GM12878 (cell line): Measurements from ENCODE around the gene EEFSEC. TPM values are rescaled to one million over a fixed set of nuclear protein-coding genes. Genes with fewer than 3 reads are reported as not detected.

Experiments used
- ATAC-seq: fragments of 200-7000 bp; cut with Tn5 transposase; 3 replicates; pipeline ENCODE4 v1.9.1; 2020; ENCODE audit warnings: mild to moderate bottlenecking, moderate library complexity
- BruUV-seq: library from RNA; stranded (reverse); fragments of 400-500 nt; replicated peaks from 2 replicates; lab custom pipeline; 2021; lab: Mats Ljungman, UMichigan
- CTCF ChIA-PET: fragments of 300-600 bp; sonication (Branson Sonifier 250); formaldehyde crosslinking; extraction: SDS; loops from one replicate; lab custom pipeline; 2021; ENCODE audit warnings: inconsistent platforms; lab: Yijun Ruan, JAX
- POLR2A ChIA-PET: fragments of 350-600 bp; formaldehyde crosslinking; extraction: SDS; loops from one replicate; lab custom pipeline; 2021; ENCODE audit warnings: inconsistent platforms; lab: Charles Lee
- RAD21 ChIA-PET: fragments of 300-600 bp; sonication (Branson Sonifier 250); formaldehyde crosslinking; loops from one replicate; lab custom pipeline; 2023; ENCODE audit warnings: antibody characterized with exemption; ENCODE audit not compliant: unreplicated experiment; lab: Charles Lee
- SMC1A ChIA-PET: fragments of 300-600 bp; sonication (Branson Sonifier 250); formaldehyde crosslinking; loops from one replicate; lab custom pipeline; 2023; ENCODE audit not compliant: unreplicated experiment, uncharacterized antibody; lab: Charles Lee
- DNase-seq: peaks from one replicate; pipeline ENCODE4 v3.0.0-alpha.2; 2011; ENCODE audit warnings: low read depth, low spot score
- FAIRE-seq: peaks from 3 replicates; lab custom pipeline; 2011; peaks lifted over from hg19 to GRCh38; lab: Jason Lieb, UNC
- H2AFZ ChIP-seq: 2 replicates; pipeline ENCODE4 v1.6.0; 2011; ENCODE audit warnings: low read depth, low read length, control low read depth; ENCODE audit not compliant: control insufficient read depth
- H3K27ac ChIP-seq: 2 replicates; pipeline ENCODE4 v1.5.1; 2011; ENCODE audit warnings: control low read depth; ENCODE audit not compliant: control insufficient read depth, insufficient read depth
- H3K27me3 ChIP-seq, 2 experiments: replicated peaks in 1 of 2; 2 replicates each; pipeline versions ENCODE4 v1.6.0 to v1.6.1; 2011; ENCODE audit warnings: low read length in 1 of 2; ENCODE audit not compliant: control insufficient read depth in 2 of 2, insufficient read depth in 2 of 2
- H3K36me3 ChIP-seq, 2 experiments: 2 replicates each; pipeline ENCODE4 v1.5.1; 2011; ENCODE audit warnings: low read length in 1 of 2; ENCODE audit not compliant: control insufficient read depth in 2 of 2, insufficient read depth in 2 of 2
- H3K4me1 ChIP-seq: 2 replicates; pipeline ENCODE4 v1.6.1; 2011; ENCODE audit warnings: mild to moderate bottlenecking, low read length, moderate library complexity, mixed read lengths; ENCODE audit not compliant: control insufficient read depth, insufficient read depth
- H3K4me2 ChIP-seq: 2 replicates; pipeline ENCODE4 v1.6.0; 2011; ENCODE audit warnings: control low read depth; ENCODE audit not compliant: control insufficient read depth, insufficient read depth
- H3K4me3 ChIP-seq: fragments of 200-600 bp; sonication (generic); 2 replicates; pipeline ENCODE4 v1.5.1; 2016
- H3K79me2 ChIP-seq: 2 replicates; pipeline ENCODE4 v1.6.0; 2011; ENCODE audit warnings: low read length; ENCODE audit not compliant: control insufficient read depth, insufficient read depth
- H3K9ac ChIP-seq: 2 replicates; pipeline ENCODE4 v1.8.0; 2011; ENCODE audit warnings: low read length, control low read depth, mixed read lengths; ENCODE audit not compliant: control insufficient read depth, insufficient read depth
- H3K9me3 ChIP-seq: replicated peaks from 3 replicates; pipeline ENCODE4 v1.5.1; 2011; ENCODE audit warnings: mild to moderate bottlenecking, low read length; ENCODE audit not compliant: control insufficient read depth, insufficient read depth
- H4K20me1 ChIP-seq: 2 replicates; pipeline ENCODE4 v1.6.0; 2011; ENCODE audit not compliant: control insufficient read depth, insufficient read depth
- CBX3 ChIP-seq: fragments of 200-600 bp; sonication (generic); IDR thresholded peaks from 2 replicates; pipeline ENCODE4 v1.6.1; 2016; ENCODE audit warnings: low read depth, borderline replicate concordance
- IKZF2 ChIP-seq, 2 experiments: fragments of 450-650 bp; IDR thresholded peaks; 2 replicates each; pipeline ENCODE4 v1.6.1; 2017; ENCODE audit warnings: mild to moderate bottlenecking in 2 of 2, moderate library complexity in 2 of 2
- RBBP5 ChIP-seq: fragments of 200-600 bp; sonication (generic); conservative IDR thresholded peaks from 2 replicates; pipeline ENCODE4 v1.6.1; 2016
- RFX5 ChIP-seq: IDR thresholded peaks from 2 replicates; pipeline ENCODE4 v1.6.1; 2011; ENCODE audit warnings: low read depth, low read length, improper control_type of control experiment
- SRF ChIP-seq, 2 experiments: IDR thresholded peaks; 2 replicates each; pipeline ENCODE4 v1.6.1; 2011; ENCODE audit warnings: low read depth in 2 of 2, low read length in 2 of 2, mild to moderate bottlenecking in 1 of 2, moderate library complexity in 1 of 2
- TARDBP ChIP-seq: IDR thresholded peaks from 2 replicates; pipeline ENCODE4 v1.6.1; 2016; ENCODE audit warnings: borderline replicate concordance
- WGBS: methylation state at CpG from one replicate; pipeline ENCODE4 v1.1.6; 2016; ENCODE audit warnings: low lambda C conversion rate; ENCODE audit not compliant: insufficient replicate concordance, insufficient coverage; ENCODE audit errors: missing lambda C conversion rate; 5-methylcytosine and 5-hydroxymethylcytosine counted together
- in situ Hi-C: fragments of 300-500 bp; cut with MboI; formaldehyde crosslinking; loops from 9 replicates; pipeline ENCODE4 v1.14.3; 2018; ENCODE audit warnings: mixed read lengths
- intact Hi-C: fragments of 100-400 bp; cut with micrococcal nuclease; formaldehyde crosslinking; loops from one replicate; pipeline ENCODE4 v1.14.2; 2022; ENCODE audit not compliant: unreplicated experiment
- polyA plus RNA-seq, 11 experiments: library from polyadenylated mRNA; depleted of rRNA in 4 of 11; unstranded in 6 of 11; stranded (reverse) in 5 of 11; fragments of >200 nt; fragmentation: Nextera tagmentation in 4 of 11; fragmentation: Illumina TruSeq in 1 of 11; extraction: Ambion mirVana in 4 of 11; extraction: Trizol in 1 of 11; gene quantifications; 1 replicate in 1 of 11; 2 replicates in 10 of 11; pipeline versions ENCODE4 v1.2.1 to v1.2.3, GENCODE V29; 2011 to 2016; ENCODE audit warnings: inconsistent platforms in 2 of 11, missing spikeins in 2 of 11, low read depth in 1 of 11
- total RNA-seq, 4 experiments: library from RNA; depleted of rRNA in 3 of 4; stranded (reverse); fragments of >200 nt in 3 of 4; fragmentation: Illumina TruSeq in 1 of 4; extraction: Trizol in 1 of 4; gene quantifications; 2 replicates each; pipeline versions ENCODE4 v1.2.1 to v1.2.3, GENCODE V29; 2013 to 2021
- TF ChIP-seq, protein P1 (sequence below): IDR thresholded peaks from 2 replicates; pipeline ENCODE4 v1.6.1; 2011; ENCODE audit warnings: low read depth, mild to moderate bottlenecking, low read length, moderate library complexity, borderline replicate concordance; ENCODE audit errors: extremely low read depth
- TF ChIP-seq, protein P2 (sequence below): IDR thresholded peaks from 2 replicates; pipeline ENCODE4 v1.6.1; 2011; ENCODE audit warnings: borderline replicate concordance, low read depth, mild to moderate bottlenecking, moderate library complexity, low read length; ENCODE audit not compliant: insufficient read depth, poor library complexity, severe bottlenecking
- TF ChIP-seq, protein P3 (sequence below): fragments of 450-650 bp; IDR thresholded peaks from 2 replicates; pipeline ENCODE4 v1.6.1; 2017; ENCODE audit warnings: mild to moderate bottlenecking
- TF ChIP-seq, protein P4 (sequence below): fragments of 450-650 bp; IDR thresholded peaks from 2 replicates; pipeline ENCODE4 v1.6.1; 2016; ENCODE audit warnings: mild to moderate bottlenecking, moderate library complexity, borderline replicate concordance

Gene EEFSEC
- total and polyA plus RNA-seq, 10 of the 15 experiments (the other 5 are each of a cell fraction or from before 2014, with no cell fraction given), result 0.29 to 29.1 (median 16.1) TPM

DNA sequence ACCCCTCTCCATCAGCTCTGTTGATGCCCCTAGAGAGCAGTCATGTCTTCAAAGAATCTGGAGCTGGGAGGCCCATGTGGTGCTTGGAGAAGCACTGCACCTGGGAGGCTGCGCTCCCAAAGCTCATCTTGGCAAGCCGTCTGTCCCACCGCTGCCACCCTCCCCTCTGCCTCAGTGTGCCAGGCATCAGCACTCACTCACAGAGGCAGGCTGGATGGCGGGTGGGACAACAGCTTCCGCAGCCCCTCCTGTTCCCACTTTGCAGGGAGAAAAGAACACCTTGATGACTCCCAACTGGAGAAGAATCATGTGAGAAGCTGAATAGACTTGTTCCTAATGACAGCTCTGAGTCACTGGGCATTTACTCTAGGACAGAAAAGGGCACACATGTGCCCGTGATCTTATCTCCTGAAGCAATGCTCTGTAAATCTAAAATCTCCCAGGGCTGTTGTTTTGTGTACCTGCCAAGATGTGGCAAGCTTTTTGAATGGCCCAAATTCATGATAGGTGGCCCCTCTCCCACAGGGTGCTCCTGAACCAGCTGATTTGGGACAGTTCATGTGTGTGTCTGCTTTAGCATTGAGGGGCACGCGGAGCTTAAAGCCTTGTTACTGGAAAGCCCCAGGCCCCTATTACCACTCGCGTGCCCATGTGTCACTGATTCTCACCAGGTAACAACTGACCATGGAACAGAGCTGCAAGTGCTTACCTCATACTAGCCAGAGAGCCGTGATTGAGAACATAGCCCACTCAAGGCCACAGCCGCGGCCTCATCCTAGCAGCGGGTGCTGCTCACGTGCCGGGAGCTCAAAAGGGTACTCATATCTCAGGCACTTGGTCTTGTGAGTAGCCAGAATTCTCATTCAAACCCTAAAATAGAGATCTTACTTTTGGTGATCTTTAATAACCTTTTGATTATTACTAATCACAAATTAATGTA is 209.0 kb downstream of the EEFSEC start:
- in situ Hi-C loops (no loop called here), intact Hi-C loops (no loop called here)
- ChIA-PET SMC1A (no interaction called here), CTCF (interaction anchor here (1.2 to 1.4 kb wide), 2 partner anchors 39 to 59 kb away, joined by 3 read pairs; no protein-coding TSS in a partner anchor), POLR2A (interaction anchor here (0.6 kb wide), 1 partner anchor 228 kb away, joined by 5 read pairs; no protein-coding TSS in a partner anchor), RAD21 (interaction anchor here (0.8 kb wide), 1 partner anchor 126 kb away, joined by 3 read pairs; no protein-coding TSS in a partner anchor)
- 88% methylated on average over 16 of the region's 16 CpGs for WGBS
- BruUV-seq, result no TSS peak
- H3K27me3 ChIP-seq, result no peaks in the 10 kb centered on the region
- DNase-seq (no peak), FAIRE-seq (no peak), ATAC-seq (no peak)
- no peaks in the 10 kb centered on the region for H3K9me3 ChIP-seq
- H3K4me2 ChIP-seq, result no peak overlapping the region
- H2AFZ ChIP-seq, result no peak overlapping the region
- no peak overlapping the region for H3K27ac ChIP-seq
- no peaks in the 10 kb centered on the region for H3K4me1 ChIP-seq
- no peaks in the 10 kb centered on the region; a peak in 1 of 4 replicates for H3K36me3 ChIP-seq
- H4K20me1 ChIP-seq, result no peaks in the 10 kb centered on the region
- no peaks in the 10 kb centered on the region for H3K79me2 ChIP-seq
- H3K4me3 ChIP-seq, result no peak overlapping the region
- H3K9ac ChIP-seq, result no peak overlapping the region
- TF ChIP-seq IKZF2 (IDR thresholded peaks at IDR 0.05) (no peak), CBX3 (no peak), TARDBP (no peak), RFX5 (no peak), RBBP5 (no peak), SRF (IDR thresholded peaks at IDR 0.05; ENCODE audit: low read depth in 2 of 2, low read length in 2 of 2) (no peak)
- TF ChIP-seq, protein P1, sequence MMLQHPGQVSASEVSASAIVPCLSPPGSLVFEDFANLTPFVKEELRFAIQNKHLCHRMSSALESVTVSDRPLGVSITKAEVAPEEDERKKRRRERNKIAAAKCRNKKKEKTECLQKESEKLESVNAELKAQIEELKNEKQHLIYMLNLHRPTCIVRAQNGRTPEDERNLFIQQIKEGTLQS, result no peak
- TF ChIP-seq, protein P2, sequence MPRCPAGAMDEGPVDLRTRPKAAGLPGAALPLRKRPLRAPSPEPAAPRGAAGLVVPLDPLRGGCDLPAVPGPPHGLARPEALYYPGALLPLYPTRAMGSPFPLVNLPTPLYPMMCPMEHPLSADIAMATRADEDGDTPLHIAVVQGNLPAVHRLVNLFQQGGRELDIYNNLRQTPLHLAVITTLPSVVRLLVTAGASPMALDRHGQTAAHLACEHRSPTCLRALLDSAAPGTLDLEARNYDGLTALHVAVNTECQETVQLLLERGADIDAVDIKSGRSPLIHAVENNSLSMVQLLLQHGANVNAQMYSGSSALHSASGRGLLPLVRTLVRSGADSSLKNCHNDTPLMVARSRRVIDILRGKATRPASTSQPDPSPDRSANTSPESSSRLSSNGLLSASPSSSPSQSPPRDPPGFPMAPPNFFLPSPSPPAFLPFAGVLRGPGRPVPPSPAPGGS, result no peak
- TF ChIP-seq, protein P3, sequence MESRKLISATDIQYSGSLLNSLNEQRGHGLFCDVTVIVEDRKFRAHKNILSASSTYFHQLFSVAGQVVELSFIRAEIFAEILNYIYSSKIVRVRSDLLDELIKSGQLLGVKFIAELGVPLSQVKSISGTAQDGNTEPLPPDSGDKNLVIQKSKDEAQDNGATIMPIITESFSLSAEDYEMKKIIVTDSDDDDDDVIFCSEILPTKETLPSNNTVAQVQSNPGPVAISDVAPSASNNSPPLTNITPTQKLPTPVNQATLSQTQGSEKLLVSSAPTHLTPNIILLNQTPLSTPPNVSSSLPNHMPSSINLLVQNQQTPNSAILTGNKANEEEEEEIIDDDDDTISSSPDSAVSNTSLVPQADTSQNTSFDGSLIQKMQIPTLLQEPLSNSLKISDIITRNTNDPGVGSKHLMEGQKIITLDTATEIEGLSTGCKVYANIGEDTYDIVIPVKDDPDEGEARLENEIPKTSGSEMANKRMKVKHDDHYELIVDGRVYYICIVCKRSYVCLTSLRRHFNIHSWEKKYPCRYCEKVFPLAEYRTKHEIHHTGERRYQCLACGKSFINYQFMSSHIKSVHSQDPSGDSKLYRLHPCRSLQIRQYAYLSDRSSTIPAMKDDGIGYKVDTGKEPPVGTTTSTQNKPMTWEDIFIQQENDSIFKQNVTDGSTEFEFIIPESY, result no peak
- TF ChIP-seq, protein P4, sequence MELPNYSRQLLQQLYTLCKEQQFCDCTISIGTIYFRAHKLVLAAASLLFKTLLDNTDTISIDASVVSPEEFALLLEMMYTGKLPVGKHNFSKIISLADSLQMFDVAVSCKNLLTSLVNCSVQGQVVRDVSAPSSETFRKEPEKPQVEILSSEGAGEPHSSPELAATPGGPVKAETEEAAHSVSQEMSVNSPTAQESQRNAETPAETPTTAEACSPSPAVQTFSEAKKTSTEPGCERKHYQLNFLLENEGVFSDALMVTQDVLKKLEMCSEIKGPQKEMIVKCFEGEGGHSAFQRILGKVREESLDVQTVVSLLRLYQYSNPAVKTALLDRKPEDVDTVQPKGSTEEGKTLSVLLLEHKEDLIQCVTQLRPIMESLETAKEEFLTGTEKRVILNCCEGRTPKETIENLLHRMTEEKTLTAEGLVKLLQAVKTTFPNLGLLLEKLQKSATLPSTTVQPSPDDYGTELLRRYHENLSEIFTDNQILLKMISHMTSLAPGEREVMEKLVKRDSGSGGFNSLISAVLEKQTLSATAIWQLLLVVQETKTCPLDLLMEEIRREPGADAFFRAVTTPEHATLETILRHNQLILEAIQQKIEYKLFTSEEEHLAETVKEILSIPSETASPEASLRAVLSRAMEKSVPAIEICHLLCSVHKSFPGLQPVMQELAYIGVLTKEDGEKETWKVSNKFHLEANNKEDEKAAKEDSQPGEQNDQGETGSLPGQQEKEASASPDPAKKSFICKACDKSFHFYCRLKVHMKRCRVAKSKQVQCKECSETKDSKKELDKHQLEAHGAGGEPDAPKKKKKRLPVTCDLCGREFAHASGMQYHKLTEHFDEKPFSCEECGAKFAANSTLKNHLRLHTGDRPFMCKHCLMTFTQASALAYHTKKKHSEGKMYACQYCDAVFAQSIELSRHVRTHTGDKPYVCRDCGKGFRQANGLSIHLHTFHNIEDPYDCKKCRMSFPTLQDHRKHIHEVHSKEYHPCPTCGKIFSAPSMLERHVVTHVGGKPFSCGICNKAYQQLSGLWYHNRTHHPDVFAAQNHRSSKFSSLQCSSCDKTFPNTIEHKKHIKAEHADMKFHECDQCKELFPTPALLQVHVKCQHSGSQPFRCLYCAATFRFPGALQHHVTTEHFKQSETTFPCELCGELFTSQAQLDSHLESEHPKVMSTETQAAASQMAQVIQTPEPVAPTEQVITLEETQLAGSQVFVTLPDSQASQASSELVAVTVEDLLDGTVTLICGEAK, result no peak
